ENCODE measurements around the gene LACTB.
A peak's percentile ranks its signal among the peaks of the same experiment; 100 is the strongest.

- TF ChIP-seq, protein P1, sequence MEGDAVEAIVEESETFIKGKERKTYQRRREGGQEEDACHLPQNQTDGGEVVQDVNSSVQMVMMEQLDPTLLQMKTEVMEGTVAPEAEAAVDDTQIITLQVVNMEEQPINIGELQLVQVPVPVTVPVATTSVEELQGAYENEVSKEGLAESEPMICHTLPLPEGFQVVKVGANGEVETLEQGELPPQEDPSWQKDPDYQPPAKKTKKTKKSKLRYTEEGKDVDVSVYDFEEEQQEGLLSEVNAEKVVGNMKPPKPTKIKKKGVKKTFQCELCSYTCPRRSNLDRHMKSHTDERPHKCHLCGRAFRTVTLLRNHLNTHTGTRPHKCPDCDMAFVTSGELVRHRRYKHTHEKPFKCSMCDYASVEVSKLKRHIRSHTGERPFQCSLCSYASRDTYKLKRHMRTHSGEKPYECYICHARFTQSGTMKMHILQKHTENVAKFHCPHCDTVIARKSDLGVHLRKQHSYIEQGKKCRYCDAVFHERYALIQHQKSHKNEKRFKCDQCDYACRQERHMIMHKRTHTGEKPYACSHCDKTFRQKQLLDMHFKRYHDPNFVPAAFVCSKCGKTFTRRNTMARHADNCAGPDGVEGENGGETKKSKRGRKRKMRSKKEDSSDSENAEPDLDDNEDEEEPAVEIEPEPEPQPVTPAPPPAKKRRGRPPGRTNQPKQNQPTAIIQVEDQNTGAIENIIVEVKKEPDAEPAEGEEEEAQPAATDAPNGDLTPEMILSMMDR (IDR thresholded peaks at IDR 0.05), result peak; percentile 69 to 87 (median 81)
- TF ChIP-seq POLR2A (IDR thresholded peaks at IDR 0.05), result no peak
These were observed 28.0 kb upstream of the LACTB start for GRCh38 chr15:63093486-63094205.

Measured in esophagus squamous epithelium (tissue), 4 donors.